ENCODE results near the gene AXIN1.

Gene AXIN1

GRCh38 chr16:374616-374926, 22.0 kb upstream of the AXIN1 start:
- Histone ChIP-seq H3K36me3 (ENCODE audit: insufficient read depth, low read length) (no peaks in the 10 kb centered on the region), H3K4me3 (ENCODE audit: low read length, poor library complexity, severe bottlenecking) (no peak overlapping the region), H4K20me1 (ENCODE audit: insufficient read depth, low read length, poor library complexity, severe bottlenecking) (no peaks in the 10 kb centered on the region), H3K9me3 (ENCODE audit: insufficient read depth, low read depth, low read length) (no peaks in the 10 kb centered on the region), H3K9ac (ENCODE audit: low read depth, low read length, poor library complexity, severe bottlenecking) (no peak overlapping the region), H3K9me2 (replicated peaks; ENCODE audit: low read depth, low read length) (no peaks in the 10 kb centered on the region), H3F3A (ENCODE audit: low read depth) (no peaks in the 10 kb centered on the region), H3K27me3 (ENCODE audit: insufficient read depth, low read length, poor library complexity, severe bottlenecking) (no peaks in the 10 kb centered on the region), H3K79me2 (ENCODE audit: insufficient read depth, low read length) (peaks cover 10% of the 10 kb centered on the region; the same call in 1 of the 2 replicates), H3K4me1 (ENCODE audit: insufficient read depth, low read length, poor library complexity, severe bottlenecking) (peaks cover under 1% of the 10 kb centered on the region), H3K4me2 (ENCODE audit: low read depth, low read length, poor library complexity, severe bottlenecking) (no peak overlapping the region), H2AFZ (ENCODE audit: low read length) (no peak overlapping the region)
- TF ChIP-seq EZH2phosphoT487 (IDR thresholded peaks at IDR 0.05; ENCODE audit: borderline replicate concordance) (no peak), CTCF (conservative IDR thresholded peaks at IDR 0.05; ENCODE audit: low read length) (no peak)

GRCh38 chr16:373848-374615, 21.5 kb upstream of the AXIN1 start:
- H3F3A ChIP-seq (ENCODE audit: low read depth) = no peaks in the 10 kb centered on the region
- TF ChIP-seq CTCF (conservative IDR thresholded peaks at IDR 0.05; ENCODE audit: low read length) = no peak
- TF ChIP-seq EZH2phosphoT487 (IDR thresholded peaks at IDR 0.05; ENCODE audit: borderline replicate concordance) = no peak
- H3K79me2 ChIP-seq (ENCODE audit: insufficient read depth, low read length) = peaks cover 6% of the 10 kb centered on the region; the same call in 1 of the 2 replicates
- no peaks in the 10 kb centered on the region for H3K4me1 ChIP-seq (ENCODE audit: insufficient read depth, low read length, poor library complexity, severe bottlenecking)
- H4K20me1 ChIP-seq (ENCODE audit: insufficient read depth, low read length, poor library complexity, severe bottlenecking) = no peaks in the 10 kb centered on the region
- no peak overlapping the region for H3K4me2 ChIP-seq (ENCODE audit: low read depth, low read length, poor library complexity, severe bottlenecking)
- H3K27me3 ChIP-seq (ENCODE audit: insufficient read depth, low read length, poor library complexity, severe bottlenecking) = no peaks in the 10 kb centered on the region
- no peak overlapping the region for H3K9ac ChIP-seq (ENCODE audit: low read depth, low read length, poor library complexity, severe bottlenecking)
- no peaks in the 10 kb centered on the region for H3K9me2 ChIP-seq (replicated peaks; ENCODE audit: low read depth, low read length)
- H3K9me3 ChIP-seq (ENCODE audit: insufficient read depth, low read depth, low read length) = no peaks in the 10 kb centered on the region
- H3K36me3 ChIP-seq (ENCODE audit: insufficient read depth, low read length) = no peaks in the 10 kb centered on the region
- H2AFZ ChIP-seq (ENCODE audit: low read length) = no peak overlapping the region
- no peak overlapping the region for H3K4me3 ChIP-seq (ENCODE audit: low read length, poor library complexity, severe bottlenecking)

GRCh38 chr16:373020-373598, 20.6 kb upstream of the AXIN1 start:
- H4K20me1 ChIP-seq (ENCODE audit: insufficient read depth, low read length, poor library complexity, severe bottlenecking) = no peaks in the 10 kb centered on the region
- H3F3A ChIP-seq (ENCODE audit: low read depth) = no peaks in the 10 kb centered on the region
- TF ChIP-seq CTCF (conservative IDR thresholded peaks at IDR 0.05; ENCODE audit: low read length) (no peak), EZH2phosphoT487 (IDR thresholded peaks at IDR 0.05; ENCODE audit: borderline replicate concordance) (no peak)
- H3K4me1 ChIP-seq (ENCODE audit: insufficient read depth, low read length, poor library complexity, severe bottlenecking) = no peaks in the 10 kb centered on the region
- H3K27me3 ChIP-seq (ENCODE audit: insufficient read depth, low read length, poor library complexity, severe bottlenecking) = no peaks in the 10 kb centered on the region
- H3K4me2 ChIP-seq (ENCODE audit: low read depth, low read length, poor library complexity, severe bottlenecking) = no peak overlapping the region
- H3K79me2 ChIP-seq (ENCODE audit: insufficient read depth, low read length) = peaks cover 6% of the 10 kb centered on the region; the same call in 1 of the 2 replicates
- H3K4me3 ChIP-seq (ENCODE audit: low read length, poor library complexity, severe bottlenecking) = no peak overlapping the region
- H3K9me3 ChIP-seq (ENCODE audit: insufficient read depth, low read depth, low read length) = no peaks in the 10 kb centered on the region
- no peaks in the 10 kb centered on the region for H3K9me2 ChIP-seq (replicated peaks; ENCODE audit: low read depth, low read length)
- H2AFZ ChIP-seq (ENCODE audit: low read length) = no peak overlapping the region
- H3K9ac ChIP-seq (ENCODE audit: low read depth, low read length, poor library complexity, severe bottlenecking) = no peak overlapping the region
- no peaks in the 10 kb centered on the region for H3K36me3 ChIP-seq (ENCODE audit: insufficient read depth, low read length)

All from Loucy (cell line).